ENCODE results near the gene PHYHIPL.

- TF ChIP-seq CTCF (IDR thresholded peaks at IDR 0.05): no peak
- no peak for TF ChIP-seq POLR2A (IDR thresholded peaks at IDR 0.05)
Observed at GRCh38 chr10:59243611-59244195, 67.3 kb downstream of the PHYHIPL start.

All from lower leg skin (tissue), 3 donors.